HEK293 (cell line): ENCODE data around the gene SUCNR1.

Experiments
- CTCF ChIA-PET: fragments of 350-600 bp; formaldehyde crosslinking; extraction: SDS; loops from one replicate; lab custom pipeline; 2021; ENCODE audit warnings: antibody characterized with exemption; lab: Yijun Ruan, JAX
- POLR2A ChIA-PET: fragments of 300-600 bp; formaldehyde crosslinking; extraction: SDS; loops from one replicate; lab custom pipeline; 2020; ENCODE audit warnings: antibody characterized with exemption, inconsistent platforms; lab: Yijun Ruan, JAX
- H3K27ac ChIP-seq: fragments of 200-500 bp; sonication (Bioruptor generic); 2 replicates; pipeline ENCODE4 v1.5.1; 2014; ENCODE audit warnings: low read depth, low read length, control low read depth, inconsistent platforms; ENCODE audit errors: extremely low read depth
- H3K36me3 ChIP-seq, 2 experiments: fragments of 200-500 bp in 1 of 2; sonication (Bioruptor generic) in 1 of 2; 1 replicate in 1 of 2; 2 replicates in 1 of 2; pipeline ENCODE4 v1.5.1; 2014 to 2017; ENCODE audit warnings: inconsistent platforms in 2 of 2, low read length in 2 of 2; ENCODE audit not compliant: control insufficient read depth in 2 of 2, insufficient read depth in 1 of 2
- H3K4me1 ChIP-seq: fragments of 200-500 bp; sonication (Bioruptor generic); 2 replicates; pipeline ENCODE4 v1.5.1; 2014; ENCODE audit warnings: mild to moderate bottlenecking, low read length, inconsistent platforms; ENCODE audit not compliant: control insufficient read depth, insufficient read depth
- H3K4me3 ChIP-seq: 2 replicates; pipeline ENCODE4 v1.5.1; 2011; ENCODE audit warnings: low read depth, mild to moderate bottlenecking, control low read depth, low read length, moderate library complexity
- H3K9me3 ChIP-seq: fragments of 200-500 bp; sonication (Bioruptor generic); 2 replicates; pipeline ENCODE4 v1.5.1; 2014; ENCODE audit warnings: low read depth, low read length, inconsistent platforms; ENCODE audit not compliant: control insufficient read depth, insufficient read depth
- GLIS2 ChIP-seq: fragments of 450-650 bp; formaldehyde crosslinking; IDR thresholded peaks from 2 replicates; pipeline ENCODE4 v1.5.1; 2016; ENCODE audit warnings: missing biosample characterization, missing genetic modification characterization
- IKZF3 ChIP-seq: fragments of 450-650 bp; IDR thresholded peaks from 2 replicates; pipeline ENCODE4 v1.5.0; 2018; ENCODE audit warnings: missing biosample characterization, mild to moderate bottlenecking, missing genetic modification characterization, moderate library complexity
- KLF10 ChIP-seq: fragments of 450-650 bp; IDR thresholded peaks from 2 replicates; pipeline ENCODE4 v1.5.1; 2018; ENCODE audit warnings: missing biosample characterization, mild to moderate bottlenecking, missing genetic modification characterization
- KLF7 ChIP-seq: fragments of 450-650 bp; formaldehyde crosslinking; IDR thresholded peaks from 2 replicates; pipeline ENCODE4 v1.5.1; 2016; ENCODE audit warnings: missing biosample characterization, missing genetic modification characterization, borderline replicate concordance
- KLF9 ChIP-seq: fragments of 450-650 bp; formaldehyde crosslinking; IDR thresholded peaks from 2 replicates; pipeline ENCODE4 v1.5.1; 2016; ENCODE audit warnings: missing biosample characterization, missing genetic modification characterization, low read depth
- PRDM1 ChIP-seq: fragments of 450-650 bp; formaldehyde crosslinking; IDR thresholded peaks from 2 replicates; pipeline ENCODE4; 2016; ENCODE audit warnings: missing biosample characterization, missing genetic modification characterization
- ZFP41 ChIP-seq: fragments of 450-650 bp; formaldehyde crosslinking; IDR thresholded peaks from 2 replicates; pipeline ENCODE4 v1.5.1; 2016; ENCODE audit warnings: missing biosample characterization, missing genetic modification characterization, borderline replicate concordance
- ZNF133 ChIP-seq: fragments of 450-650 bp; formaldehyde crosslinking; IDR thresholded peaks from 2 replicates; pipeline ENCODE4 v1.5.1; 2016; ENCODE audit warnings: missing biosample characterization, missing genetic modification characterization
- ZNF155 ChIP-seq: fragments of 450-650 bp; formaldehyde crosslinking; IDR thresholded peaks from 2 replicates; pipeline ENCODE4 v1.5.1; 2016; ENCODE audit warnings: missing biosample characterization, missing genetic modification characterization
- ZNF174 ChIP-seq: fragments of 450-650 bp; formaldehyde crosslinking; IDR thresholded peaks from 2 replicates; pipeline ENCODE4 v1.5.0; 2017; ENCODE audit warnings: missing biosample characterization, mild to moderate bottlenecking, missing genetic modification characterization
- ZNF274 ChIP-seq, 2 experiments: fragments of 200-500 bp in 1 of 2; fragments of 450-650 bp in 1 of 2; sonication (Bioruptor generic) in 1 of 2; formaldehyde crosslinking in 1 of 2; IDR thresholded peaks; 2 replicates each; pipeline versions ENCODE4 v1.5.1 to v1.6.1; 2014 to 2016; ENCODE audit warnings: borderline replicate concordance in 1 of 2, inconsistent platforms in 1 of 2, low read length in 1 of 2, missing biosample characterization in 1 of 2, missing genetic modification characterization in 1 of 2
- ZNF391 ChIP-seq: fragments of 450-650 bp; formaldehyde crosslinking; IDR thresholded peaks from 2 replicates; pipeline ENCODE4 v1.5.1; 2016; ENCODE audit warnings: low read depth, missing biosample characterization, missing genetic modification characterization, borderline replicate concordance
- ZNF585B ChIP-seq: fragments of 450-650 bp; formaldehyde crosslinking; IDR thresholded peaks from 2 replicates; pipeline ENCODE4 v1.5.1; 2016; ENCODE audit warnings: missing biosample characterization, missing genetic modification characterization
- ZSCAN30 ChIP-seq: fragments of 450-650 bp; IDR thresholded peaks from 2 replicates; pipeline ENCODE4 v1.5.1; 2018; ENCODE audit warnings: missing biosample characterization, mild to moderate bottlenecking, missing genetic modification characterization, moderate library complexity
- TF ChIP-seq, protein P1 (sequence below): fragments of 450-650 bp; formaldehyde crosslinking; IDR thresholded peaks from 2 replicates; pipeline ENCODE4 v1.5.1; 2017; ENCODE audit warnings: missing biosample characterization, missing genetic modification characterization
- TF ChIP-seq, protein P2 (sequence below): fragments of 450-650 bp; formaldehyde crosslinking; IDR thresholded peaks from 2 replicates; pipeline ENCODE4 v1.5.1; 2016; ENCODE audit warnings: missing biosample characterization, missing genetic modification characterization
- TF ChIP-seq, protein P3 (sequence below): fragments of 450-650 bp; formaldehyde crosslinking; IDR thresholded peaks from 2 replicates; pipeline ENCODE4 v1.5.1; 2016; ENCODE audit warnings: missing biosample characterization, missing genetic modification characterization
- TF ChIP-seq, protein P4 (sequence below): fragments of 450-650 bp; formaldehyde crosslinking; IDR thresholded peaks from 2 replicates; pipeline ENCODE4 v1.5.1; 2016; ENCODE audit warnings: missing biosample characterization, missing genetic modification characterization
- TF ChIP-seq, protein P5 (sequence below): fragments of 450-650 bp; IDR thresholded peaks from 2 replicates; pipeline ENCODE4 v1.5.1; 2018; ENCODE audit warnings: missing biosample characterization, mild to moderate bottlenecking, missing genetic modification characterization

SUCNR1 gene

DNA sequence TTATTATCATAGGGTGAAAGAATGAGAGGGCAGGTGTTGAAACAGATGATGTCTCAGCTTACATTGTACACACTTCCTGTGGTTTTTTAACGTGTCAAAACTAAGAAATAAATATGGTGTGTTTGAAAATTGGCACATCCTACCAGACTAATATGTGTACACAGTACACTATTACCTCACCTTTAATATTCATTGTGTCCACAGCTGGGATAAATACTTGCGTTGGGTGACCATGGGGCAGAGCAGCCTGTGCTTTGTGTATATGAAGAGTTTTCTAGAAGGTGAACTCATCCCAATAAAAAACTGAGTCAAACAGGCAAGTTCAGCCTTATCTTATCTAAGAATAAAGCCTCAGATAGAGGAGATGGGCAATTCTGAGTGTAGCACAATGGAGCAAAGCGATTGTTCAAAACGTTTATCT, 17.3 kb downstream of the SUCNR1 start:
- H3K27ac ChIP-seq = no peak overlapping the region
- H3K36me3 ChIP-seq = no peaks in the 10 kb centered on the region
- TF ChIP-seq IKZF3 (tag by site-specific recombination) (no peak), ZNF174 (tag by site-specific recombination) (no peak), ZSCAN30 (no peak), ZNF585B (tag by site-specific recombination) (no peak), GLIS2 (tag by site-specific recombination) (no peak), ZNF391 (tag by site-specific recombination) (no peak), PRDM1 (tag by site-specific recombination) (no peak), ZNF274 (IDR thresholded peaks at IDR 0.05; ENCODE audit: low read length) (no peak), ZNF274 (tag by site-specific recombination; IDR thresholded peaks at IDR 0.05; ENCODE audit: borderline replicate concordance) (no peak), ZNF155 (tag by site-specific recombination) (no peak), ZNF133 (tag by site-specific recombination) (no peak), KLF10 (tag by site-specific recombination) (no peak), KLF9 (tag by site-specific recombination) (no peak), KLF7 (tag by site-specific recombination) (no peak), ZFP41 (tag by site-specific recombination) (no peak)
- TF ChIP-seq, protein P1, sequence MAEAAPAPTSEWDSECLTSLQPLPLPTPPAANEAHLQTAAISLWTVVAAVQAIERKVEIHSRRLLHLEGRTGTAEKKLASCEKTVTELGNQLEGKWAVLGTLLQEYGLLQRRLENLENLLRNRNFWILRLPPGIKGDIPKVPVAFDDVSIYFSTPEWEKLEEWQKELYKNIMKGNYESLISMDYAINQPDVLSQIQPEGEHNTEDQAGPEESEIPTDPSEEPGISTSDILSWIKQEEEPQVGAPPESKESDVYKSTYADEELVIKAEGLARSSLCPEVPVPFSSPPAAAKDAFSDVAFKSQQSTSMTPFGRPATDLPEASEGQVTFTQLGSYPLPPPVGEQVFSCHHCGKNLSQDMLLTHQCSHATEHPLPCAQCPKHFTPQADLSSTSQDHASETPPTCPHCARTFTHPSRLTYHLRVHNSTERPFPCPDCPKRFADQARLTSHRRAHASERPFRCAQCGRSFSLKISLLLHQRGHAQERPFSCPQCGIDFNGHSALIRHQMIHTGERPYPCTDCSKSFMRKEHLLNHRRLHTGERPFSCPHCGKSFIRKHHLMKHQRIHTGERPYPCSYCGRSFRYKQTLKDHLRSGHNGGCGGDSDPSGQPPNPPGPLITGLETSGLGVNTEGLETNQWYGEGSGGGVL (tag by site-specific recombination) = no peak
- TF ChIP-seq, protein P2, sequence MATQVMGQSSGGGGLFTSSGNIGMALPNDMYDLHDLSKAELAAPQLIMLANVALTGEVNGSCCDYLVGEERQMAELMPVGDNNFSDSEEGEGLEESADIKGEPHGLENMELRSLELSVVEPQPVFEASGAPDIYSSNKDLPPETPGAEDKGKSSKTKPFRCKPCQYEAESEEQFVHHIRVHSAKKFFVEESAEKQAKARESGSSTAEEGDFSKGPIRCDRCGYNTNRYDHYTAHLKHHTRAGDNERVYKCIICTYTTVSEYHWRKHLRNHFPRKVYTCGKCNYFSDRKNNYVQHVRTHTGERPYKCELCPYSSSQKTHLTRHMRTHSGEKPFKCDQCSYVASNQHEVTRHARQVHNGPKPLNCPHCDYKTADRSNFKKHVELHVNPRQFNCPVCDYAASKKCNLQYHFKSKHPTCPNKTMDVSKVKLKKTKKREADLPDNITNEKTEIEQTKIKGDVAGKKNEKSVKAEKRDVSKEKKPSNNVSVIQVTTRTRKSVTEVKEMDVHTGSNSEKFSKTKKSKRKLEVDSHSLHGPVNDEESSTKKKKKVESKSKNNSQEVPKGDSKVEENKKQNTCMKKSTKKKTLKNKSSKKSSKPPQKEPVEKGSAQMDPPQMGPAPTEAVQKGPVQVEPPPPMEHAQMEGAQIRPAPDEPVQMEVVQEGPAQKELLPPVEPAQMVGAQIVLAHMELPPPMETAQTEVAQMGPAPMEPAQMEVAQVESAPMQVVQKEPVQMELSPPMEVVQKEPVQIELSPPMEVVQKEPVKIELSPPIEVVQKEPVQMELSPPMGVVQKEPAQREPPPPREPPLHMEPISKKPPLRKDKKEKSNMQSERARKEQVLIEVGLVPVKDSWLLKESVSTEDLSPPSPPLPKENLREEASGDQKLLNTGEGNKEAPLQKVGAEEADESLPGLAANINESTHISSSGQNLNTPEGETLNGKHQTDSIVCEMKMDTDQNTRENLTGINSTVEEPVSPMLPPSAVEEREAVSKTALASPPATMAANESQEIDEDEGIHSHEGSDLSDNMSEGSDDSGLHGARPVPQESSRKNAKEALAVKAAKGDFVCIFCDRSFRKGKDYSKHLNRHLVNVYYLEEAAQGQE (tag by site-specific recombination) = no peak
- TF ChIP-seq, protein P3, sequence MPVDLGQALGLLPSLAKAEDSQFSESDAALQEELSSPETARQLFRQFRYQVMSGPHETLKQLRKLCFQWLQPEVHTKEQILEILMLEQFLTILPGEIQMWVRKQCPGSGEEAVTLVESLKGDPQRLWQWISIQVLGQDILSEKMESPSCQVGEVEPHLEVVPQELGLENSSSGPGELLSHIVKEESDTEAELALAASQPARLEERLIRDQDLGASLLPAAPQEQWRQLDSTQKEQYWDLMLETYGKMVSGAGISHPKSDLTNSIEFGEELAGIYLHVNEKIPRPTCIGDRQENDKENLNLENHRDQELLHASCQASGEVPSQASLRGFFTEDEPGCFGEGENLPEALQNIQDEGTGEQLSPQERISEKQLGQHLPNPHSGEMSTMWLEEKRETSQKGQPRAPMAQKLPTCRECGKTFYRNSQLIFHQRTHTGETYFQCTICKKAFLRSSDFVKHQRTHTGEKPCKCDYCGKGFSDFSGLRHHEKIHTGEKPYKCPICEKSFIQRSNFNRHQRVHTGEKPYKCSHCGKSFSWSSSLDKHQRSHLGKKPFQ (tag by site-specific recombination) = no peak
- TF ChIP-seq, protein P4, sequence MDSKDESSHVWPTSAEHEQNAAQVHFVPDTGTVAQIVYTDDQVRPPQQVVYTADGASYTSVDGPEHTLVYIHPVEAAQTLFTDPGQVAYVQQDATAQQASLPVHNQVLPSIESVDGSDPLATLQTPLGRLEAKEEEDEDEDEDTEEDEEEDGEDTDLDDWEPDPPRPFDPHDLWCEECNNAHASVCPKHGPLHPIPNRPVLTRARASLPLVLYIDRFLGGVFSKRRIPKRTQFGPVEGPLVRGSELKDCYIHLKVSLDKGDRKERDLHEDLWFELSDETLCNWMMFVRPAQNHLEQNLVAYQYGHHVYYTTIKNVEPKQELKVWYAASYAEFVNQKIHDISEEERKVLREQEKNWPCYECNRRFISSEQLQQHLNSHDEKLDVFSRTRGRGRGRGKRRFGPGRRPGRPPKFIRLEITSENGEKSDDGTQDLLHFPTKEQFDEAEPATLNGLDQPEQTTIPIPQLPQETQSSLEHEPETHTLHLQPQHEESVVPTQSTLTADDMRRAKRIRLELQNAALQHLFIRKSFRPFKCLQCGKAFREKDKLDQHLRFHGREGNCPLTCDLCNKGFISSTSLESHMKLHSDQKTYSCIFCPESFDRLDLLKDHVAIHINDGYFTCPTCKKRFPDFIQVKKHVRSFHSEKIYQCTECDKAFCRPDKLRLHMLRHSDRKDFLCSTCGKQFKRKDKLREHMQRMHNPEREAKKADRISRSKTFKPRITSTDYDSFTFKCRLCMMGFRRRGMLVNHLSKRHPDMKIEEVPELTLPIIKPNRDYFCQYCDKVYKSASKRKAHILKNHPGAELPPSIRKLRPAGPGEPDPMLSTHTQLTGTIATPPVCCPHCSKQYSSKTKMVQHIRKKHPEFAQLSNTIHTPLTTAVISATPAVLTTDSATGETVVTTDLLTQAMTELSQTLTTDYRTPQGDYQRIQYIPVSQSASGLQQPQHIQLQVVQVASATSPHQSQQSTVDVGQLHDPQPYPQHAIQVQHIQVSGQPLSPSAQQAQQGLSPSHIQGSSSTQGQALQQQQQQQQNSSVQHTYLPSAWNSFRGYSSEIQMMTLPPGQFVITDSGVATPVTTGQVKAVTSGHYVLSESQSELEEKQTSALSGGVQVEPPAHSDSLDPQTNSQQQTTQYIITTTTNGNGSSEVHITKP (tag by site-specific recombination) = no peak
- TF ChIP-seq, protein P5, sequence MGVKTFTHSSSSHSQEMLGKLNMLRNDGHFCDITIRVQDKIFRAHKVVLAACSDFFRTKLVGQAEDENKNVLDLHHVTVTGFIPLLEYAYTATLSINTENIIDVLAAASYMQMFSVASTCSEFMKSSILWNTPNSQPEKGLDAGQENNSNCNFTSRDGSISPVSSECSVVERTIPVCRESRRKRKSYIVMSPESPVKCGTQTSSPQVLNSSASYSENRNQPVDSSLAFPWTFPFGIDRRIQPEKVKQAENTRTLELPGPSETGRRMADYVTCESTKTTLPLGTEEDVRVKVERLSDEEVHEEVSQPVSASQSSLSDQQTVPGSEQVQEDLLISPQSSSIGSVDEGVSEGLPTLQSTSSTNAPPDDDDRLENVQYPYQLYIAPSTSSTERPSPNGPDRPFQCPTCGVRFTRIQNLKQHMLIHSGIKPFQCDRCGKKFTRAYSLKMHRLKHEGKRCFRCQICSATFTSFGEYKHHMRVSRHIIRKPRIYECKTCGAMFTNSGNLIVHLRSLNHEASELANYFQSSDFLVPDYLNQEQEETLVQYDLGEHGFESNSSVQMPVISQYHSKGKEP = no peak
- TF ChIP-seq, all 188 proteins: peak for 0
- Histone ChIP-seq H3K9me3 (no peaks in the 10 kb centered on the region), H3K4me3 (no peak overlapping the region), H3K4me1 (no peaks in the 10 kb centered on the region)
- ChIA-PET CTCF (no interaction called here), POLR2A (no interaction called here)
